Right kidney (tissue), 1 donor: ENCODE measurements around the gene DNHD1.

ENCODE experiments used
- DNase-seq: peaks from one replicate; pipeline ENCODE4 v3.0.0-alpha.2; 2016

The DNHD1 gene

GRCh38 chr11:6612213-6613041 lies 115.3 kb downstream of the DNHD1 start, which contains the start of gene TAF10:
TSS of gene TAF10 (minus strand) at chr11:6612216. CDS start at chr11:6612189, 27 bp downstream.
- DNase-seq: peak; percentile 95

DNA sequence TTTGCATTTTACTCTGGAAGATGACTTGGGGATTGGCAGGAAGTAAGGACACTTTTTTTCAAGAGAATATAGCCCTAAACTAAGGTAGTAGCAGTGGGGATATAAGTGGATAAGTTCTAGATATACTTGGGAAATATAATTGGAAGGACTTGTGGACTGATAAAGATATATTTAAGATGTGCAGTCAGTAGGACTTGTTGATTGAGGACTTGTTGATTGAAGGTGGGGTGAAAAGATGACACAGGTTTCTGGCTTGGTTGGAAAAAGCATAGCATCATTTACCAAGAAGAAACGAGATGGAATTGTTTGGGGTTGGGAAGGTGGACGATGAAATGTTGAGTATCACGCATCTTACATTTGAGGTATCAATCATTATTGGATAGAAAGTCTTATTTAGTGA lies 116.4 kb downstream of the DNHD1 start:
- no peak for DNase-seq

GRCh38 chr11:6614446-6614845 lies 117.4 kb downstream of the DNHD1 start:
- no peak for DNase-seq

DNA sequence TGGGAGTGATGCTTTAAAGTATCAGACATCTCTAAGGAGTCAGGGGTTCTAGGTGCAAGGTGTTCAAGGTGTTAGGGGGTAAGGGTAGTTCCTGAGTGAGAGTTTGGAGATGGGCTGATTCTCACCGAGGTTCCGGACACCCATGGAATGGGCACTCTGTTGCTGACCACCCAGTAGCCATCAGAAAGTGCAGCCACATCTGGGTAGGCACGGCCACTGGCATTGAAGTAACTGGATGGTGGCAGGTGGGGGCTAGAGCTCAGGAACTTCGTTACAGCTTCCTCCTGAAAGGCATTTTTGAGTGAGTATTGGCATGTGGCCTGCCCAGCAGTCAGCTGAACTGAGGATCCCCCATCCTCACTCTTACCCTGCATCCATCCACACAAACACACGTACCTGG lies 118.0 kb downstream of the DNHD1 start:
- no peak for DNase-seq

DNA sequence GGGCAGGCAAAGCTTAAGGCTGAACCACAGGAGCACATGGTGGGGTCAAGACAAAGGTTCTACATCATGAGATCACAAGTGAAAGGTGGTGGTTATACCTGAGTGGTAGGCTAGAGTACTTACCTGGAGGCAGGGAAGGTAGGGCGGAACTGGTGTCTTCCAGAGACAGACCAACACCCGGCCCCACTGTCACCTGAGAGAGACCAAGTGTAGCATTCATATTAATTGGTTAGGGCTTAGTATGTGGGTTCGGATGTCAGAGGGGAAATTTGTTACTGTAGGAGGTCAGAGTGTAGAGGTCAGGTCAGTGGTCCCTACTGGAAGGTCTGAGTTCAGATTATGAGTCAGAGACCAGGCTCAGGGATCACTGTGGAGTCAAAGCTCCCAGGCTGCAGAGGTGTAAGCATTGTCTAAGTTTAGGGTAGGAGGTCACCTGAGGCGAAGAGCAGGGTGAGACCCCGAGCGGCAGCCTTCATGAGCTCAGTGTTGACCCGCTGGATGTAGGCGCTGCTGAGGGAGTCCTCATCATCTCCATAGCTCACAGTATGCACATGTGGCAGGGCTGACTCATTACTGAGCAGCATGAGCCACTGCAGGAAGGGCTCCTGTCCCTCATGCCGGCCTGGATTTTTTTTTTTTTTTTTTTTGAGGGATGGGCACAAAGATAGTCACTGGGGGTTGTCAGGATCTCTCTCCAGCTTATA lies 119.0 kb downstream of the DNHD1 start:
- no peak for DNase-seq

DNA sequence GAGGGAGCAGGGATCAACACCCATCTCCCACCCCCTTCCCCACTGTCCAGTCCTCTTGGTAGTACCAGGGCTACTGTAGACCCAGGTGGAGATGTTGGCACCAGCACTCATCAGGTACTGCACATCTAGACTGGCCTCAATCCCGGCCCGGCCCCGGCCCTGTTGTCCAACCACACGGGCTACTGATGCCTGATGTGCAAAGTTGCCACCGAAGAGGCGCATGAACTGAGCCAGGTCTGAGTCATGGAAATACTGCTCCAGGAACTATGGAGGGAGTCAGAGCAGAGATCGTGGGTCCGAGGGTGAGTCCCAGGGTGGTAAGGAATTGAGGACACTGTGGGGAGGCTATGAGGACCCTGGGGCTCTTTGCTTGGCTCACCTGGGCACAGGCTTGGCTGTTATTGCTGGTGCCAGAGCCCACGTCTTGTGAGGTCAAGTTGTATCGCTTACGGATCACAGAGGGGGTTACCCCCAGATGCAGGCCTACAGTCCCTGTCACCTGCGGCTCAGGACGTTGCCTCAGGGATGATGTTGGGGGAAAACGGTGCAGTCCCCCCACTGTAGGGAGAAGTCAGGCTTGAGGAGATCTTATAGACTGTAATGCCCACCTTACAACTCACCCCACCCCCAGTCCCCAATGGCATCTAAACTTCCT lies 119.6 kb downstream of the DNHD1 start:
- no peak for DNase-seq

- DNase-seq: no peak
Observed at GRCh38 chr11:6617315-6617781, 120.3 kb downstream of the DNHD1 start.

- DNase-seq: no peak
Observed at GRCh38 chr11:6618117-6619003, 121.3 kb downstream of the DNHD1 start.

GRCh38 chr11:6619004-6619745 lies 122.1 kb downstream of the DNHD1 start, which contains the start of gene TPP1:
TSS of gene TPP1 (minus strand) at chr11:6619422. CDS start at chr11:6619400, 22 bp downstream.
- peak; percentile 89 for DNase-seq

GRCh38 chr11:6620636-6621035 lies 123.6 kb downstream of the DNHD1 start:
- DNase-seq: no peak
